Measurements from ENCODE around the gene NKIRAS2.

NKIRAS2 gene

GRCh38 chr17:42019509-42020404 lies at the start of gene NKIRAS2:
NKIRAS2 (plus strand) TSS chr17:42020090; CDS start chr17:42021578, 1,488 bp downstream.
- no peak for FAIRE-seq

- no peak for FAIRE-seq
Observed at GRCh38 chr17:41970901-41971331, 49.0 kb upstream of the NKIRAS2 start.

- FAIRE-seq, result no peak
Observed at GRCh38 chr17:41971721-41972523, 48.0 kb upstream of the NKIRAS2 start.

- FAIRE-seq, result no peak
Observed at GRCh38 chr17:41972571-41973407, 47.1 kb upstream of the NKIRAS2 start.

GRCh38 chr17:41973408-41973811 lies 46.5 kb upstream of the NKIRAS2 start:
- FAIRE-seq, result no peak

- no peak for FAIRE-seq
Observed at GRCh38 chr17:41974031-41974430, 45.9 kb upstream of the NKIRAS2 start.

- no peak for FAIRE-seq
Observed at GRCh38 chr17:41974658-41975057, 45.2 kb upstream of the NKIRAS2 start.

- FAIRE-seq, result no peak
Observed at GRCh38 chr17:41975099-41976083, 44.5 kb upstream of the NKIRAS2 start.

GRCh38 chr17:41976142-41976768 lies 43.6 kb upstream of the NKIRAS2 start:
- no peak for FAIRE-seq

GRCh38 chr17:41977991-41978390 lies 41.9 kb upstream of the NKIRAS2 start:
- FAIRE-seq, result no peak

GRCh38 chr17:41982026-41982760 lies 37.7 kb upstream of the NKIRAS2 start:
- FAIRE-seq, result no peak

- no peak for FAIRE-seq
Observed at GRCh38 chr17:41984454-41984853, 35.4 kb upstream of the NKIRAS2 start.

- no peak for FAIRE-seq
Observed at GRCh38 chr17:41985919-41986318, 34.0 kb upstream of the NKIRAS2 start.

GRCh38 chr17:41986634-41987033 lies 33.3 kb upstream of the NKIRAS2 start:
- FAIRE-seq, result no peak

GRCh38 chr17:41987642-41988041 lies 32.2 kb upstream of the NKIRAS2 start:
- no peak for FAIRE-seq

GRCh38 chr17:41988418-41988817 lies 31.5 kb upstream of the NKIRAS2 start:
- no peak for FAIRE-seq

GRCh38 chr17:41989702-41990419 lies 30.0 kb upstream of the NKIRAS2 start:
- FAIRE-seq, result no peak

- no peak for FAIRE-seq
Observed at GRCh38 chr17:41992576-41992975, 27.3 kb upstream of the NKIRAS2 start.

- FAIRE-seq, result no peak
Observed at GRCh38 chr17:41996855-41997164, 23.1 kb upstream of the NKIRAS2 start.

GRCh38 chr17:41998497-41998896 lies 21.4 kb upstream of the NKIRAS2 start:
- no peak for FAIRE-seq

Data from endometrium (tissue), 2 donors.